ENCODE data around the gene SH3BGR. TPM values are rescaled to one million over a fixed set of nuclear protein-coding genes. Genes with fewer than 3 reads are reported as not detected.

SH3BGR gene
- total and polyA plus RNA-seq, 2 of the 8 experiments (the other 6 are each of a cell fraction or from before 2014, with no cell fraction given), result 2.1 to 5.9 TPM

DNA sequence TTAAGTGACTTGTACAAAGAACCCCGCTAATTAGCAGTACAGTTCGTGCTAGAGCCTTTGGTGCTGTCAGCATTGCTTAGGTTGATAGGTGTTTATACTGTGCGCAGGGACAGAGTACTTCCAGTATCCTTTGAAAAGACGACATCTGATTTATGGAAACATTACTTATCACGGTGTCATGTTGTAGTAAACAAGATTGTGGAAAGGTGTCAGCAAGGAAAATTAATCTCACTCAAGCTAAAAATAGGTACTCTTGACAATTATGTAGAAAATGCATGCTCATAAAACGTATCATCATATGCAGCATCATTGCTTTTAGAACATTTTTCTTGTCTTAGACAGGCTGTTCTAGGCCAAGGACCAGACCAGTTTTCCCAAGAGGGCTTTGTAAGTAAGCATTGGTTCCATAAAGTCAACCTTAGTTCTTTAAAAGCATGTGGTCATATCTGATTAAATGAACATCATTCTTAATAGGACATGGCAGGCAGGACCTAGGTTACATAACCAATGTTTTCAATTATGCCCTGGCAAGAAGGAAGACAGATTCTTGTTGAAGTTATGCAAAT is 33.0 kb downstream of the SH3BGR start (continued):
- TF ChIP-seq, protein P1, sequence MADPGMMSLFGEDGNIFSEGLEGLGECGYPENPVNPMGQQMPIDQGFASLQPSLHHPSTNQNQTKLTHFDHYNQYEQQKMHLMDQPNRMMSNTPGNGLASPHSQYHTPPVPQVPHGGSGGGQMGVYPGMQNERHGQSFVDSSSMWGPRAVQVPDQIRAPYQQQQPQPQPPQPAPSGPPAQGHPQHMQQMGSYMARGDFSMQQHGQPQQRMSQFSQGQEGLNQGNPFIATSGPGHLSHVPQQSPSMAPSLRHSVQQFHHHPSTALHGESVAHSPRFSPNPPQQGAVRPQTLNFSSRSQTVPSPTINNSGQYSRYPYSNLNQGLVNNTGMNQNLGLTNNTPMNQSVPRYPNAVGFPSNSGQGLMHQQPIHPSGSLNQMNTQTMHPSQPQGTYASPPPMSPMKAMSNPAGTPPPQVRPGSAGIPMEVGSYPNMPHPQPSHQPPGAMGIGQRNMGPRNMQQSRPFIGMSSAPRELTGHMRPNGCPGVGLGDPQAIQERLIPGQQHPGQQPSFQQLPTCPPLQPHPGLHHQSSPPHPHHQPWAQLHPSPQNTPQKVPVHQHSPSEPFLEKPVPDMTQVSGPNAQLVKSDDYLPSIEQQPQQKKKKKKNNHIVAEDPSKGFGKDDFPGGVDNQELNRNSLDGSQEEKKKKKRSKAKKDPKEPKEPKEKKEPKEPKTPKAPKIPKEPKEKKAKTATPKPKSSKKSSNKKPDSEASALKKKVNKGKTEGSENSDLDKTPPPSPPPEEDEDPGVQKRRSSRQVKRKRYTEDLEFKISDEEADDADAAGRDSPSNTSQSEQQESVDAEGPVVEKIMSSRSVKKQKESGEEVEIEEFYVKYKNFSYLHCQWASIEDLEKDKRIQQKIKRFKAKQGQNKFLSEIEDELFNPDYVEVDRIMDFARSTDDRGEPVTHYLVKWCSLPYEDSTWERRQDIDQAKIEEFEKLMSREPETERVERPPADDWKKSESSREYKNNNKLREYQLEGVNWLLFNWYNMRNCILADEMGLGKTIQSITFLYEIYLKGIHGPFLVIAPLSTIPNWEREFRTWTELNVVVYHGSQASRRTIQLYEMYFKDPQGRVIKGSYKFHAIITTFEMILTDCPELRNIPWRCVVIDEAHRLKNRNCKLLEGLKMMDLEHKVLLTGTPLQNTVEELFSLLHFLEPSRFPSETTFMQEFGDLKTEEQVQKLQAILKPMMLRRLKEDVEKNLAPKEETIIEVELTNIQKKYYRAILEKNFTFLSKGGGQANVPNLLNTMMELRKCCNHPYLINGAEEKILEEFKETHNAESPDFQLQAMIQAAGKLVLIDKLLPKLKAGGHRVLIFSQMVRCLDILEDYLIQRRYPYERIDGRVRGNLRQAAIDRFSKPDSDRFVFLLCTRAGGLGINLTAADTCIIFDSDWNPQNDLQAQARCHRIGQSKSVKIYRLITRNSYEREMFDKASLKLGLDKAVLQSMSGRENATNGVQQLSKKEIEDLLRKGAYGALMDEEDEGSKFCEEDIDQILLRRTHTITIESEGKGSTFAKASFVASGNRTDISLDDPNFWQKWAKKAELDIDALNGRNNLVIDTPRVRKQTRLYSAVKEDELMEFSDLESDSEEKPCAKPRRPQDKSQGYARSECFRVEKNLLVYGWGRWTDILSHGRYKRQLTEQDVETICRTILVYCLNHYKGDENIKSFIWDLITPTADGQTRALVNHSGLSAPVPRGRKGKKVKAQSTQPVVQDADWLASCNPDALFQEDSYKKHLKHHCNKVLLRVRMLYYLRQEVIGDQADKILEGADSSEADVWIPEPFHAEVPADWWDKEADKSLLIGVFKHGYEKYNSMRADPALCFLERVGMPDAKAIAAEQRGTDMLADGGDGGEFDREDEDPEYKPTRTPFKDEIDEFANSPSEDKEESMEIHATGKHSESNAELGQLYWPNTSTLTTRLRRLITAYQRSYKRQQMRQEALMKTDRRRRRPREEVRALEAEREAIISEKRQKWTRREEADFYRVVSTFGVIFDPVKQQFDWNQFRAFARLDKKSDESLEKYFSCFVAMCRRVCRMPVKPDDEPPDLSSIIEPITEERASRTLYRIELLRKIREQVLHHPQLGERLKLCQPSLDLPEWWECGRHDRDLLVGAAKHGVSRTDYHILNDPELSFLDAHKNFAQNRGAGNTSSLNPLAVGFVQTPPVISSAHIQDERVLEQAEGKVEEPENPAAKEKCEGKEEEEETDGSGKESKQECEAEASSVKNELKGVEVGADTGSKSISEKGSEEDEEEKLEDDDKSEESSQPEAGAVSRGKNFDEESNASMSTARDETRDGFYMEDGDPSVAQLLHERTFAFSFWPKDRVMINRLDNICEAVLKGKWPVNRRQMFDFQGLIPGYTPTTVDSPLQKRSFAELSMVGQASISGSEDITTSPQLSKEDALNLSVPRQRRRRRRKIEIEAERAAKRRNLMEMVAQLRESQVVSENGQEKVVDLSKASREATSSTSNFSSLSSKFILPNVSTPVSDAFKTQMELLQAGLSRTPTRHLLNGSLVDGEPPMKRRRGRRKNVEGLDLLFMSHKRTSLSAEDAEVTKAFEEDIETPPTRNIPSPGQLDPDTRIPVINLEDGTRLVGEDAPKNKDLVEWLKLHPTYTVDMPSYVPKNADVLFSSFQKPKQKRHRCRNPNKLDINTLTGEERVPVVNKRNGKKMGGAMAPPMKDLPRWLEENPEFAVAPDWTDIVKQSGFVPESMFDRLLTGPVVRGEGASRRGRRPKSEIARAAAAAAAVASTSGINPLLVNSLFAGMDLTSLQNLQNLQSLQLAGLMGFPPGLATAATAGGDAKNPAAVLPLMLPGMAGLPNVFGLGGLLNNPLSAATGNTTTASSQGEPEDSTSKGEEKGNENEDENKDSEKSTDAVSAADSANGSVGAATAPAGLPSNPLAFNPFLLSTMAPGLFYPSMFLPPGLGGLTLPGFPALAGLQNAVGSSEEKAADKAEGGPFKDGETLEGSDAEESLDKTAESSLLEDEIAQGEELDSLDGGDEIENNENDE (IDR thresholded peaks at IDR 0.05; ENCODE audit: insufficient replicate concordance, low read length), result no peak
- TF ChIP-seq SIX5 (IDR thresholded peaks at IDR 0.05; ENCODE audit: low read depth, low read length) (no peak), JUN (IDR thresholded peaks at IDR 0.05; ENCODE audit: low read depth, low read length) (no peak), TEAD4 (IDR thresholded peaks at IDR 0.05; ENCODE audit: low read depth, low read length) (no peak), EGR1 (IDR thresholded peaks at IDR 0.05; ENCODE audit: borderline replicate concordance, low read depth, low read length) (no peak), ZNF274 (IDR thresholded peaks at IDR 0.05; ENCODE audit: borderline replicate concordance, extremely low read depth, low read length) (no peak), RNF2 (IDR thresholded peaks at IDR 0.05; ENCODE audit: borderline replicate concordance, low read depth, low read length, missing control alignments, poor library complexity, severe bottlenecking) (no peak), TCF12 (IDR thresholded peaks at IDR 0.05; ENCODE audit: low read depth, low read length) (no peak)
- TF ChIP-seq, protein P2, sequence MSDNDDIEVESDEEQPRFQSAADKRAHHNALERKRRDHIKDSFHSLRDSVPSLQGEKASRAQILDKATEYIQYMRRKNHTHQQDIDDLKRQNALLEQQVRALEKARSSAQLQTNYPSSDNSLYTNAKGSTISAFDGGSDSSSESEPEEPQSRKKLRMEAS (IDR thresholded peaks at IDR 0.05), result no peak
- TF ChIP-seq, protein P3, sequence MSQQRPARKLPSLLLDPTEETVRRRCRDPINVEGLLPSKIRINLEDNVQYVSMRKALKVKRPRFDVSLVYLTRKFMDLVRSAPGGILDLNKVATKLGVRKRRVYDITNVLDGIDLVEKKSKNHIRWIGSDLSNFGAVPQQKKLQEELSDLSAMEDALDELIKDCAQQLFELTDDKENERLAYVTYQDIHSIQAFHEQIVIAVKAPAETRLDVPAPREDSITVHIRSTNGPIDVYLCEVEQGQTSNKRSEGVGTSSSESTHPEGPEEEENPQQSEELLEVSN (IDR thresholded peaks at IDR 0.05), result no peak
